GM12801 (cell line): Measurements from ENCODE around the gene RDH16.

Experiments used
- CTCF ChIP-seq: IDR thresholded peaks from one replicate; pipeline ENCODE4 v1.5.1; 2011; ENCODE audit warnings: control low read depth; ENCODE audit not compliant: insufficient read length; ENCODE audit errors: extremely low read depth

RDH16 gene

GRCh38 chr12:56932146-56932545, 25.3 kb downstream of the RDH16 start:
- TF ChIP-seq CTCF: no peak

DNA sequence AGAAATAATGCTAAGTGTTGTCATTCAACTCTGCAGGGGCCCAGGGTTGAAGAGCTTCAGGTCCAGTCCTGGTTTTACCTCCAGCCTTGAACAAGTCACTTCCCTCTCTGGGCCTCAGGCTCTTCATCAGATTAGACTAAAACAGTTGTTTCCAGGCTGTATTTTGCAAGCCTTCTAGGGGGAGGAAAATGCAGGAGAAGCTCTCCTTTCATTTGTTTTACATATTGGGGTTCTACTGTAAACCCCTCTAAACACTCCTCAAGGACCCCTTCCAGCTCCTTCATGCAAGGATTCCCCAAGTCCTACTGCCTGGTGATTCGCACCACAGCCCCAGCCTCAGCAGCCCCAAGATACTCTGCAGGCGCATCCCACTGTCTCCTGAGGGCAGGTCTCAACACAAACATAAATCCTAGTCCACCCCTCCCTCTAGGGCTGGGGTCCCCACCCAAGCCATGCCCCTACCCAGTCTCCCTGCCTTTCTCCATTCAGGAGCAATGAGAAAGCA, 25.9 kb downstream of the RDH16 start:
- no peak for TF ChIP-seq CTCF

- no peak for TF ChIP-seq CTCF
Observed at GRCh38 chr12:56930241-56930640, 27.2 kb downstream of the RDH16 start.

GRCh38 chr12:56929780-56930179, 27.6 kb downstream of the RDH16 start:
- no peak for TF ChIP-seq CTCF

DNA sequence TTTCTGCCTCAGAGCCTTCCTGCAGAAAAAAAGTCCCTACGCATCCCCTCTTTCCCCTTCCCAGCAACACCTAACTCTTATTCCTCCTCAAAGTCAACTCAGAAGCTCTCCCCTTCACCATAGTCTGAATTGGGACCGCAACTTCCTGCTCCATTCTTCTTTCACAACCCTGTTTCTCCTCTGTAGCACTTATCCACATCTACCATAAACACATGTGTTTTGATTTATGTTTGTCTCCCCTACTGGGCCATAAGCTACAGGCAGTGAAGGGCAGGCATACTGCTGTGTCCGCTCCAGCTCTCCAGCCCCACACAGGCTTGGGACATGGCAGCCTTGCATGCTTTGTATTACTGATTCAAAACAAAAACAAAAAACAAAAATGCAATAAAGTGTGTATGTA, 29.1 kb downstream of the RDH16 start:
- no peak for TF ChIP-seq CTCF

DNA sequence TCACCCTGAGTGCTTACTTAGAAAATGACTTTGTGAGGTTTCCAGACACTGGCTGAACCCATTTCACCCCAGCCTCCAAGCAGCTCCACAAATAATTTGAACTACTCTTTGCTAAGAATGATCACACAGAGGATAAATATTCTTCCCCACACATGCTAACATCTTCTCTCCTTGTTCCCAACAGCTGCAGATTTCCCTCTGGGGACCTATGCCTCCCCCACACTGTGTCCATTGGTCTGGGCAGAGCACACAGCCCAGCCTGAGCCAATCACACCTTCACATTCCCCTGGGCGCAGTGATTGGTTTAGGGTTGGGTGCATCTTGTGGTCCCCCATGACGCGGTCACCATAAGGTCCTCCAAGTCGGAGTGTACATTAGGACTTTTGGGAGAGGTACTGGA, 30.1 kb downstream of the RDH16 start:
- no peak for TF ChIP-seq CTCF

GRCh38 chr12:56922031-56922430, 35.4 kb downstream of the RDH16 start:
- no peak for TF ChIP-seq CTCF

- TF ChIP-seq CTCF: no peak
Observed at GRCh38 chr12:56921346-56921745, 36.1 kb downstream of the RDH16 start.
